Right cardiac atrium (tissue), 5 donors: ENCODE measurements around the gene PRKG1. TPM values are rescaled to one million over a fixed set of nuclear protein-coding genes. Genes with fewer than 3 reads are reported as not detected.
A peak's percentile ranks its signal among the peaks of the same experiment; 100 is the strongest.
"Not testable (repeated sequence)": the region's sequence is repeated elsewhere in the genome, so short reads cannot be mapped to it uniquely, and the experiment has no call there.

Experiments used
- ATAC-seq, 2 donors: fragments of 200-7000 bp; cut with Tn5 transposase; one replicate each; pipeline versions ENCODE4 v1.8.0 to v1.9.1; 2020; ENCODE audit warnings: moderate library complexity in 2 of 2, mild to moderate bottlenecking in 1 of 2
- DNase-seq, 3 donors: peaks; one replicate each; pipeline ENCODE4 v3.0.0-alpha.2; 2020
- H3K27ac ChIP-seq: one replicate; pipeline ENCODE4 v1.5.1; 2013; ENCODE audit warnings: mild to moderate bottlenecking, low read length, control low read depth, moderate library complexity
- H3K27me3 ChIP-seq: one replicate; pipeline ENCODE4 v1.6.1; 2013; ENCODE audit not compliant: control insufficient read depth, insufficient read depth
- H3K4me1 ChIP-seq: one replicate; pipeline ENCODE4 v1.6.1; 2013; ENCODE audit warnings: low read length; ENCODE audit not compliant: control insufficient read depth, insufficient read depth
- H3K4me3 ChIP-seq: one replicate; pipeline ENCODE4 v1.5.1; 2013; ENCODE audit warnings: low read length, control low read depth
- H3K9me3 ChIP-seq: one replicate; pipeline ENCODE4 v1.6.1; 2013; ENCODE audit warnings: low read length; ENCODE audit not compliant: control insufficient read depth
- WGBS: extraction: QIAGEN DNeasy Blood & Tissue Kit; methylation state at CpG from one replicate; pipeline ENCODE4 v1.1.7; 2013; 5-methylcytosine and 5-hydroxymethylcytosine counted together
- intact Hi-C, 4 donors: fragments of 100-400 bp; cut with DNase I; formaldehyde crosslinking; loops; one replicate each; pipeline versions ENCODE4 v1.11.0 to v1.14.0; 2022 to 2023
- polyA plus RNA-seq: library from polyadenylated mRNA; stranded (reverse); fragments of 200-250 nt; gene quantifications from one replicate; pipeline ENCODE4 v1.2.3, GENCODE V29; 2013
- total RNA-seq, 4 donors: library from RNA; stranded (reverse); fragmentation: NEBNext Ultra II Directional; extraction: Animal tissue kit (Norgen Biotek cat#: 25700); gene quantifications; one replicate each; pipeline ENCODE4 v1.2.1, GENCODE V29; 2021
- donor health status: healthy with polysubstance abuse.
- donor health status: DM: no; HTN: yes; CAD: no.
- donor health status: DM: no; HTN: no; CAD: no.
- donor health status: DM: no; HTN: yes; CAD: no; lungs with severe emphysema.
- donor health status: DM: yes; HTN: yes; CAD: no.

PRKG1 gene
- total and polyA plus RNA-seq, 5 donors, result 16.6 to 49.9 (median 47.4) TPM

- Histone ChIP-seq H3K4me3 (no peak overlapping the region), H3K9me3 (no peaks in the 10 kb centered on the region), H3K27me3 (no peaks in the 10 kb centered on the region), H3K27ac (no peak overlapping the region), H3K4me1 (no peaks in the 10 kb centered on the region)
- no peak for ATAC-seq
- 48% methylated on average over 4 of the region's 4 CpGs for whole genome bisulfite sequencing
- no peak for DNase-seq
- intact Hi-C loops, result no loop called here
These were observed 181.1 kb downstream of the PRKG1 start for GRCh38 chr10:51255381-51255780.

- DNase-seq (no peak), ATAC-seq (peak; percentile 44 to 50)
- no peaks in the 10 kb centered on the region for H3K9me3 ChIP-seq
- no peak overlapping the region for H3K27ac ChIP-seq
- H3K27me3 ChIP-seq, result no peaks in the 10 kb centered on the region
- intact Hi-C loops, result no loop called here
- H3K4me3 ChIP-seq, result no peak overlapping the region
- no peaks in the 10 kb centered on the region for H3K4me1 ChIP-seq
- 75% methylated on average over 7 of the region's 7 CpGs for WGBS
These were observed 183.4 kb downstream of the PRKG1 start for GRCh38 chr10:51257511-51258248.

GRCh38 chr10:51260376-51260775, 186.1 kb downstream of the PRKG1 start:
- DNase-seq (no peak), ATAC-seq (no peak)
- no peaks in the 10 kb centered on the region for H3K27me3 ChIP-seq
- intact Hi-C loops, result no loop called here
- H3K4me3 ChIP-seq, result no peak overlapping the region
- H3K27ac ChIP-seq, result no peak overlapping the region
- WGBS, result 87% methylated on average over 2 of the region's 2 CpGs
- H3K9me3 ChIP-seq, result no peaks in the 10 kb centered on the region
- H3K4me1 ChIP-seq, result no peaks in the 10 kb centered on the region

- Histone ChIP-seq H3K9me3 (no peaks in the 10 kb centered on the region), H3K27me3 (no peaks in the 10 kb centered on the region), H3K4me3 (no peak overlapping the region), H3K27ac (no peak overlapping the region), H3K4me1 (no peaks in the 10 kb centered on the region)
- ATAC-seq (no peak), DNase-seq (no peak)
- intact Hi-C loops, result no loop called here
- WGBS, result 71% methylated on average over 3 of the region's 3 CpGs
These were observed 192.2 kb downstream of the PRKG1 start for GRCh38 chr10:51266496-51266895.

GRCh38 chr10:51267980-51268570, 193.8 kb downstream of the PRKG1 start:
- H3K4me3 ChIP-seq, DNase-seq, ATAC-seq, H3K27ac ChIP-seq, intact Hi-C loops, H3K27me3 ChIP-seq, H3K4me1 ChIP-seq, H3K9me3 ChIP-seq: not testable (repeated sequence)
- 84% methylated on average over 8 of the region's 8 CpGs for WGBS

GRCh38 chr10:51269821-51270220, 195.5 kb downstream of the PRKG1 start:
- Histone ChIP-seq H3K9me3 (no peaks in the 10 kb centered on the region), H3K4me1 (no peaks in the 10 kb centered on the region), H3K27ac (no peak overlapping the region), H3K4me3 (no peak overlapping the region), H3K27me3 (no peaks in the 10 kb centered on the region)
- intact Hi-C loops, result no loop called here
- DNase-seq (no peak), ATAC-seq (no peak)

- H3K27me3 ChIP-seq, result no peaks in the 10 kb centered on the region
- no peaks in the 10 kb centered on the region for H3K4me1 ChIP-seq
- DNase-seq (no peak), ATAC-seq (no peak)
- no peak overlapping the region for H3K27ac ChIP-seq
- no peaks in the 10 kb centered on the region for H3K9me3 ChIP-seq
- no peak overlapping the region for H3K4me3 ChIP-seq
- intact Hi-C loops, result no loop called here
- 75% methylated on average over 2 of the region's 2 CpGs for WGBS
These were observed 196.7 kb downstream of the PRKG1 start for GRCh38 chr10:51270936-51271530.

- H3K4me1 ChIP-seq, H3K9me3 ChIP-seq, intact Hi-C loops, H3K27me3 ChIP-seq, DNase-seq, ATAC-seq, H3K4me3 ChIP-seq, H3K27ac ChIP-seq: not testable (repeated sequence)
- 57% methylated on average over 2 of the region's 2 CpGs for WGBS
These were observed 197.8 kb downstream of the PRKG1 start for GRCh38 chr10:51272099-51272498.

GRCh38 chr10:51272555-51272954, 198.3 kb downstream of the PRKG1 start:
- DNase-seq (peak in 1 of 3 donors; percentile 12), ATAC-seq (no peak)
- Histone ChIP-seq H3K9me3 (no peaks in the 10 kb centered on the region), H3K4me3 (no peak overlapping the region), H3K27me3 (no peaks in the 10 kb centered on the region), H3K4me1 (no peaks in the 10 kb centered on the region), H3K27ac (no peak overlapping the region)
- intact Hi-C loops, result no loop called here
- WGBS, result 44% methylated on average over 1 of the region's 1 CpG

GRCh38 chr10:51273574-51273973, 199.3 kb downstream of the PRKG1 start:
- 81% methylated on average over 5 of the region's 5 CpGs for WGBS
- intact Hi-C loops, result no loop called here
- Histone ChIP-seq H3K4me1 (no peaks in the 10 kb centered on the region), H3K4me3 (no peak overlapping the region), H3K9me3 (no peaks in the 10 kb centered on the region), H3K27ac (no peak overlapping the region), H3K27me3 (no peaks in the 10 kb centered on the region)
- no peak for ATAC-seq
- no peak for DNase-seq

GRCh38 chr10:51276097-51276496, 201.8 kb downstream of the PRKG1 start:
- intact Hi-C loops, H3K9me3 ChIP-seq: not testable (repeated sequence)
- WGBS, result 80% methylated on average over 6 of the region's 6 CpGs

More at GRCh38 chr10:51276097-51276496, 201.8 kb downstream of the PRKG1 start:
- H3K4me1 ChIP-seq, DNase-seq, ATAC-seq, H3K27me3 ChIP-seq, H3K27ac ChIP-seq, H3K4me3 ChIP-seq: not testable (repeated sequence)
